HG03025 (cell line): Measurements from ENCODE around the gene TLCD1.
A peak's percentile ranks its signal among the peaks of the same experiment; 100 is the strongest.

Source experiments
- ATAC-seq: cut with Tn5 transposase; IDR thresholded peaks from one replicate; pipeline ENCODE4 v1.9.1; 2021; ENCODE audit warnings: mild to moderate bottlenecking, moderate library complexity; ENCODE audit not compliant: unreplicated experiment, low FRiP score

TLCD1 gene, protein sequence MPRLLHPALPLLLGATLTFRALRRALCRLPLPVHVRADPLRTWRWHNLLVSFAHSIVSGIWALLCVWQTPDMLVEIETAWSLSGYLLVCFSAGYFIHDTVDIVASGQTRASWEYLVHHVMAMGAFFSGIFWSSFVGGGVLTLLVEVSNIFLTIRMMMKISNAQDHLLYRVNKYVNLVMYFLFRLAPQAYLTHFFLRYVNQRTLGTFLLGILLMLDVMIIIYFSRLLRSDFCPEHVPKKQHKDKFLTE

DNA sequence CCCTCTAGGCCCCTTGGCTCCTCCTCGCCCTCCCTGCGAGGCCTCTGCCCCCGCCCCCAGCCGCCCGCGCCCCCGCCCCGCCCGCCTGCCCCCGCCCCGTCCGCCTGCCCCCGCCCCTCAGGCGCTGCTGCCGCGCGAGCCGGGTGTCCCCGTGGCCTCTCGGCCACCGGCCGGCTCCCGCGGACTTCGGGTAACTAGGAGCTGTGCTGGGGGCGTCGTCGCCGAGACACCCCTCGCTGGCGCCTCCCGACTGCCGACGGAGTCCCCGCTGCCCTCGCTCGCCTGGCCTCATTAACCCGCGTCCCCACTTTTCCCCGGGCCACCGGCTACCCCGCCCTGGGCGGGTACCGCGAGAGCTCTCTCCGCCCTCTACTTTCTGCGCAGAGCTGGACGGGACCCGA lies at the start of gene TLCD1:
Gene TLCD1 (minus strand): TSS at position 8 of the 401 bp plus-strand sequence. CDS start 136 bp downstream, outside the sequence.
- ATAC-seq = peak; percentile 5

DNA sequence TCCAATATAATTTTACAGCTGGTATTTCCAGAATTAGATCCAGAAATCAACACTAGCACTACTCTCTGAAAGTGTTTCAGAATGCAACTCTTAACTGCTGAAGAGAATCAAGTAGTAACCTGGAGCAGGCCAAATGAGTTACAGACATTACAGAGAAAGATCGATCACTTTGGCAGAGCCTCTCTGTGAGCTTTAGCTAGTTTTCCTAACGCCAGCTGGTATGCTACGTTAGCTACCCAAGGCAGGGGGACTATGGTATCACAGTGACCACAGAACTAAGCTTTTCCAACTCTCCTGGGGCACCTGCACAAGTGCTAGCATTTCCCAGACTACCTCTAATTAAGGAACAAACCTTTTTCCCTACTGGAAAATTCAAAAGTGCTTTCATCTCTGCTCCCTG lies 48.2 kb upstream of the TLCD1 start:
- no peak for ATAC-seq

DNA sequence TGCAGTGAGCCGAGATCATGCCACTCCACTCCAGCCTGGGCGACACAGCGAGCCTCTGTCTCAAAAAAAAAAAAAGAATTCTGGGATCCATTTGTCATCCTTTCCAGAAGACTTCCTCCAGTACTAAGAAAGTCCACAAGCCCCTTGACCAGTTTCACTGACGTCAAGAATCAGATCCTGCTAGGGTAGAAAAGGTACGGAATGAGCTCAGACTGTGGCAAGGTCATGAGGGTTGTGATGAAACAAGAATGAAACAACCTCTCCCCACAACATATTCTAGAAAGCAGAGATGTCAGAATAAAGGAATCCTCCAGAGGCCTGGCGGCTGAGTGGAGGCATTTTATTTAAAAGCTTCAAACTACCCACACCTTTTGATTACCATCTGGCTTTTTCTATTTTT lies 47.7 kb upstream of the TLCD1 start:
- no peak for ATAC-seq

DNA sequence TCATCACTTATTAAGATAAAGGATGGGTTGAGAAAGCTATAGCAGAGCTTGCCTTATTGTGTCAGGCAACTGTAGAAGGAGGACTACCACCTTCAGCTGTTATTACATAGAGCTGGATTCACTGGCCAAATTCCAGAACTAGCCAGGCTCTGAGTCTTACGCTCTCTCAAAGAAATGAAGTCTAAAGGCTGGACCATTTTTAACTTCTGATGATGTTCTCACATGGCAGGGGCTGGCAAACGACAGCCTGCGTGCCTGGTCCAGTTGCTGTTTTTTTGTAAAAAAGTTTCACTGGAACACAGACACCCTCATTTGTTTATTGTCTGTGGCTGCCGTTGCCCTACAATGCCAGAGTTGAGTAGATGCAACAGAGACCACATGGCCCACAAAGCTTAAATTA lies 39.0 kb upstream of the TLCD1 start:
- ATAC-seq = no peak

DNA sequence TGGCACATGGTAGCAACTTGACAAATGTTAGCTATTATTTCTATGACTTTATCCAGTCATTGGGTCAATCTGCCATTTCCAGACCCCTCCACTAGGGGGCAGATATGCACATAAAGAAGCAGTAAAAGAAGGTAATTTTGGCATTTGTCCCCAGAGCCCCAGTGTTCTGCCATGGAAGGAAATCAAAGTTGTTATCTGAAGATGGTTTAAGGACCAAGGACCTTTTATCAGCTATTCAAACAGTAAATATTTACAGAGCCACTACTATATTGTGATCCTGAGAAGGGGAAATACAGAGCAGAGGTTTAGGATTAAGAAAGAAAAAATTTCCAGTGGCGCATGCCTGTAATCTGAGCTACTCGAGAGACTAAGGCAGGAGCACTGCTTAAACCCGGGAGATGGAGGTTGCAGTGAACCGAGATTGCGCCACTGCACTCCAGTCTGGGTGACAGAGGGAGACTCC lies 37.8 kb upstream of the TLCD1 start:
- ATAC-seq = no peak

DNA sequence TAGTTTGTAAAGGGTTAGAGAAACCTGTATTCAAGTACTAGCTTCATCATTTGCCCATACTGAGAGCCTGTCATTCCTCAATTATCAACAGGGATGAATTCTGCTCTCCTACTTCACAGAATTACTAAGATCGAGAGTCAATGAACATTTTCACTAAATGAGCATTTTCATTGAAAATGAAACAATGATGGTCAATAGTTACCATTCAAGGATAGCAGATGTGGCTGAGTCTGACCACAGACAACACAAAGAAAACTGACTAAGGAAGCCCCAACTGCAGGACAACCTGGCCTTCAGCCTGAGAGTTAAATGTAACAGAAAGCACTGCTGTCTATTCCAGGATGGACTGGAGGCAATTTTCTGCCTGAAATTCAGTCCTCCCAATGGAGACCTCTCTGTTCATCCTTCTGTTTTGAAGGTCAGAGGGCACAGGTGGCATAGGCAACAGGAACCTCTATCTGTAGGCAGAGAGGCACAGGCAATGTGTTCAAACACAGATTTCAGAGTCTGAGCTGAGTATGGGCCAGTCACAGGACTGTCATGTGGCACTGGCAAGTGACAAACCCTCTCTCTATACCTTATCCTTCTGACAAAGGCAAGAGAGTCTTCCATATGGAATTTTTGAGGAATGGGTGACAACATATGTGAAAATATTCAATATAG lies 37.2 kb upstream of the TLCD1 start:
- ATAC-seq = no peak

DNA sequence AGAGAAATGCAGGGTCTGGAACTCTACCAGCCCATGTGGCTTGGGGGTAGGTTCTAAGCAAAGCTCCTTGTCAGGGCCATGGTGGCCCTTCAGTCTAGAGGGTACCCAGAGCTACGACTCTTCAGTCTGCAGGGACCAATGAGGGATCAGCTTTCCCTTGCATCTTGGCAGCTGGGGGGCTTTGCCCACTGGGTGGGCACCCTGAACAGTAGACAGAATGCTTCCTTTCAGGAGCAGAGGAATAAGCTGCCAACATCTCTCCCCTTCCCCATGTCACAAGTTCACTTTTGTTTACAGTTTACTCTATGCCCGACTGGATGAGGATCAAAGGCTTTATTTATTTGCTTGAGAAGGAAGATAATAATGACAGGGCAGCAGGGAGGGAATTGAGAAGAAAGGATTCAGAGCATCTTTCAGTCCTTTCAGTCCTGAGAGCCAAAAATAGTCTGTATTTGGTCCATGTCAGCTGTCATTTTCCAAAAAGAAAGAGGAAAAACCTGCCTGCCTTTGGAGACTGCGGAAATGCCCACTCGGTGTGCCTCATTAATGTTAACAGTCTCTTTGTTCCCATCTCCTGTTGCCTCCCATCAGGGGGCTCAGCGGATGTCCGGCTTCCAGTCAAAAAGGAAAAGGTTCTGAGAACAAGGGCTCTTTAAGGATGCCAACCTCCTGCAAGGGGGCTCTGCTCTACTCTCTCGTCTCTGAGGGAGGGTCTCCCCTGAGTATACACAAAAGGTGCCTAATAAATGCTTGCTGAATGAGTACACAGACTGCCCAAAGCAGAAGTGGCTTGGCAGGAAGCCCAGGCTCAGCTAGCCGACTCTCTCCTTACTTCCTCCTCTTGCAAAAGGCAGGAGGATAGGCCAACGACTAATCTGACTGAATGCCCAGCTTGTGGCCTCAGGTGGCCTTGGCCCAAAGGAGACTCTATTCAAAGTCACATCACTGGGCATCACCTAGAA lies 34.8 kb upstream of the TLCD1 start:
- no peak for ATAC-seq

DNA sequence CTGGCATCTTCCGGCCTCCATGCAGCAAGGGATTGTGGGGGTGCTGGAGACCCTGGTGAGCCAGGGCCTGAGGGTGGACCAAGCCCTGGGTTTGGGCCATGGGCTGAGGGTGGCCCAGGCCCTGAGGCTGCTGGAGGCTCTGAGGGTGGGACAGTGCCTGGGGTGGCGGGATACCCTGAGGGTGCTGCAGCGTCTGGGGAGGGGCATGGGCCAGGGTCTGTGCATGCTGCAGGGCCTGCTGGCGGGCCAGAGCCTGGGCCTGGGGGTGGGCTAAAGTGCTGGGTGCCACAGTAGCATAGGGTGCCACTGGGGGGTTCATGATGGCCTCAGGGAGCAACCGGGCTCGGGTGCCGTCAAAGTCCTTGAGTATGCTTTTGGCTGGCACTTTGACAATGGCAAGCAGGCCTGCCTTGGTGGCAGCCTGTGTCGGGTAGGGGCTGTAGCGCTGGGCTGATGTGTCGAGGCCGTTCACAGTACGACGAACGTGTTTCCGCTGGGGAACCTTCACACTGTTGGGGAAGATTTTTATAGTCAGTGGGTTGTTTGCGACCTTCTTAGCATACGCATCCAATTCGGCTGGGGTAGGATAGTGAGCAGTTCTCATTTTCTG lies 33.3 kb upstream of the TLCD1 start:
- no peak for ATAC-seq

DNA sequence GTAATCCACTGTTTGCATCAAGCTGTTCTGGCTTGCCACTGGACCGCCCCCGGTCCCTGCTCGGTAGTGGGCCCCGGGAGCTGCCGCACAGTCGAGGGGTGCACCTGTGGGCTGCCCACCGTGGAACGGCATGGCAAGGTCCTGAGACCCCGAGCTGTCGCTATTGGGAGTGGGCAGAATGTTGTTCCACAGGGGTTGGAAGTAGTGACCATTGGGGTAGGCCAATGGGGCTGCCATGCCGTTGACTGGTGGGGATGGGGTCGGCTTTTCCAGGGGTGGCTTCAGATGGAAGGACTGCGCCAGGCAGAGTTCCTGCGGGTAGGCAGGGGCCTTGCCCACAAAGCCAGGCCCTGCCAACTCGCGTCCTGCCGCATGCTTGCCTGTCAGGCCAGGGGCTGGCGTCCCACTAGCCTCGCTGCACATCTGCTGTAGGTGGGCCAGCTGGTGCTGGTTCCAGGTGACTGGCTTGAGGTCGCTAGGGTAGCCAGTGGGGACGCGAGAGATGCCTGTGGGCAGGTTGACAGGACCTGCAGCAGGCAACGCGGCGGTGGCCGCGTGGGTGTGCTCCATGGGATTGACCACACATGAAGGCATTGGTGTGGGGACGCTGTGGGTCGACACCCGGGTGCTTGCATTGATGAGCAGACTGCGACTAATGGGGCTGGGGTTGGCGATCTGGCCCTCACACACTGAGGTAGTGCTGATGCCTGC lies 32.5 kb upstream of the TLCD1 start:
- ATAC-seq = no peak

DNA sequence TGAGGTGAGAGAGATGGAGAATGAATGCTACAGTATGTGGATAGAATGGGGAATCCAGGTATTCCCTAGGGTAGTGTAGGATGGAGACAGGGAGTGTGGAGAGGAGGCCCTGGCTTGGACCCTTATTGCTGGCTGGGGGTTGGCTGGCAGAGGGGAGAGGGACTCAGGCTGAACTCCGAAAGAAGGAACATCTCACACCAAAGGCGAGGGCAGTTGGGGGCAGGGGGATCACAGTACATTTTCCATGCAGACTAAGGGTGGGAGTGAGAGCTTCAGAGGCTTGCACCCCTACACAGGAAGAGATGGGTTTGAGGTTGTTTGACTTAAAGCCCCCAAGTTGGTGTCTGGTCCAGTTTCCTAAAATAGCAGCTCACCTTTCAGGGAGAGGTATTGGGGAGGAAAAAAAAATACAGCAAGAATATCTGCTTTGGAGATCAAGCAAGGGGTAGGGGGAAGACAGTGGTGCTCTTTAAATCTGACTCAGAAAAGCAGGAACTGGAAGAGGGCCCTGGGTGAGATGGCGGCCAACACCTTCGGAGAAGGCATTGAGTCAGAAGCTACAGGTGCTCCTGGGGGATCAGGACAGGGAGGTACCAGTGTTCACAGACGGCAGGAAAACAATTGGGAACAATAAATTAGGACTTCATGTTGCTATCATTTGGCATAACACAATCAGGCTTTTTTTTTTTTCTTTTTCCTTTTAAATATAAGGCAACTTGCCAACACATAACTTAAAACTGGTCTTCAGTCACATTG lies 30.2 kb upstream of the TLCD1 start:
- ATAC-seq = no peak

DNA sequence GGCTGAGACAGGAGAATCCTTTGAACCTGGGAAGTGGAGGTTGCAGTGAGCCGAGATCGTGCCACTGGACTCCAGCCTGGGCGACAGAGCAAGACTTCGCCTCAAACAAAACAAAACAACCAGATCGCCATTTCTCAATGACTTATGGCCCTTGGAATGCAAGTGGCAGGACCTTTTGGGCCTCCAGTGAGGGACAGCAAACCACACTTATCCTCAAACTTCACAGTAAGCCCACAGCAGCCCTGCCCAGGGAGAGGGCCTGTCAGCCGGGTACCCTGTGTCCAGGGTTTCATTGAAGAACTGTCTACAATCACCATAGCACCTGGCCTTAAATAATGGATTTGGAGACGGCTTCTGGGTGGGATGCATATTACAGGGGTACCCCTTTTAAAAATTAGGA lies 29.5 kb upstream of the TLCD1 start:
- ATAC-seq = no peak

DNA sequence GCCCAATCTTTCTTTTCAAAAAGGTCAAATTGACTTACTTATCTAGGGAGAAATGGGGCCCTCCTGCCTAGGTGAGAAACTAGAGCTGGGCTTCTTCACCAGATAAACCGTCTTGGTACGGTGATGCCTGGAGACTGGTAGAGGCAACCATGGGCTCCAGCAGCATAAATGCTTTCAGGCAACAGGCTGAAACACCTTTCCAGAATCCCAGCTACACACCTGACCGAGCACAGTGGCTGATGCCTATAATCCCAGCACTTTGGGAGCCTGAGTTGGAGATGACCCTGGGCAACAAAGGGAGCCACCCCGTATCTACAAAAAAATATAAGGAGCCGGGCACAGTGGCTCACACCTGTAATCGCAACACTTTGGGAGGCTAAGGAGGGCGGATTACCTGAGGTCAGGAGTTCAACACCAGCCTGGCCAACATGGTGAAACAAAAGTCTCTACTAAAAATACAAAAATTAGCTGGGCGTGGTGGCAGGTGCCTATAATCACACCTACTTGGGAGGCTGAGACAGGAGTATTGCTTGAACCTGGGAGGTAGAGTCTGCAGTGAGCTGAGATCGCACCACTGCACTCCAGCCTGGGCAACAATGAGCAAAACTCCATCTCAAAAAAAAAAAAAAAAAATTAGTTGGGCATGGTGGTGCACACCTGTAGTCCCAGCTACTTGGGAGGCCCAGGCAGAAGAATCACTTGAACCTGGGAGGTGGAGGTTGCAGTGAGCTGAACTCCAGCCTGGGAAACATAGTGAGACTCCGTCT lies 25.8 kb upstream of the TLCD1 start:
- ATAC-seq = no peak

DNA sequence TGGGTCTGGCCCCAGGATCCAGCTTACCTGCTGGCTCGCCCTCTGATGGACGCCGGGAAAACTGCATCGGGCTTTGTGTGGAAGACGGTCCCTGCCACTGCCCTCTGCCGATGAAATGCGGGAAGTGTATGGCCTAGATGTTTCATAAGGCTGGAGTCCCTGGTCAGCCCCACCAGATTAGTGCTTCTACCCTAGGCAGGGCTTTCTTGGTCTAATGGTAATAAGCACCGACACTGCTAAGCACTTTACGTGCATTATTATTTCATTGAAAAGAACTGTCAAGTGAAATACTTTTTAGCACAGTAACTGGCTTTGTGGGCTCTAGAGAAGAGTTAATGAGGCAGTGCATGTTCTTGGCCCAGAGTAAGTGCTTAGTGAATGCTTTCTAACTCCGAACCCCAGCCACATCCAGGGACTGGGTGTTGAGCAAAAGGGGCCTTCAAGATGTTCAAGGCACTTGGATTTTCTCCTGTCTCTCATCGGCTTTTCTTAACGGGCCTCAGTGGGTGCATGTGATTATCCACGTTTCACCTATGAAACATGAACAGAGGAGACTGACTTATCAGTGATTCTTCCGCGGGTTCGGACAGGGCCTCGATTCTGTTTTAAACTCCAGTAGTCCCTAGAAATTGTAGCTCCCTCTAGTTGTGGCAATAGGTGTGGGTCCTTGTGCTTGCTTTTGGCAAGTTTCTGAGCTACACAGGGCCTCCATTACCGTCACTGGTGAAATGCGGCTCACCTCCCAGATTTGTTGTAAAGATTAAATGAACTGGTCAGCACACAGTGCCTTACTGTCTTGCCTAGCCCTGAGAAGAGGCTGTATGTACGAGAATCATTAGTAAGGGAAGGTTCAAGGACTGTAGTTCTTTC lies 24.4 kb upstream of the TLCD1 start:
- no peak for ATAC-seq

DNA sequence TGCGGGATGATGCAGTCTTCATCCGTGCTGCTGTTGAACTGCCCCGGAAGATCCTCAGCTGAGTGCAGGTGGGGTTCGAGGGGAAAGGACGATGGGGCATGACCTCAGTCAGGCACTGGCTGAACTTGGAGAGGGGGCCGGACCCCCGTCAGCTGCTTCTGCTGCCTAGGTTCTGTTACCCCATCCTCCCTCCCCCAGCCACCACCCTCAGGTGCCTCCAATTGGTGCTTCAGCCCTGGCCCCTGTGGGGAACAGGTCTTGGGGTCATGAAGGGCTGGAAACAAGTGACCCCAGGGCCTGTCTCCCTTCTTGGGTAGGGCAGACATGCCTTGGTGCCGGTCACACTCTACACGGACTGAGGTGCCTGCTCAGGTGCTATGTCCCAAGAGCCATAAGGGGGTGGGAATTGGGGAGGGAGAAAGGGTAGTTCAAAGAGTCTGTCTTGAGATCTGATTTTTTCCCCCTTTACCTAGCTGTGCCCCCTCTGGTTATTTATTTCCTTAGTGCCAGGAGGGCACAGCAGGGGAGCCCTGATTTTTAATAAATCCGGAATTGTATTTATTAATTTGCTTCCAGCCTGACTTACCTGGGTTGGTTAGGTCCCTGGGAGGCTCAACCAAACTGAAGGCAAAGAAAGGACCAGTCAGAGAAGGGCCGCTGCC lies 23.6 kb upstream of the TLCD1 start:
- ATAC-seq = no peak

DNA sequence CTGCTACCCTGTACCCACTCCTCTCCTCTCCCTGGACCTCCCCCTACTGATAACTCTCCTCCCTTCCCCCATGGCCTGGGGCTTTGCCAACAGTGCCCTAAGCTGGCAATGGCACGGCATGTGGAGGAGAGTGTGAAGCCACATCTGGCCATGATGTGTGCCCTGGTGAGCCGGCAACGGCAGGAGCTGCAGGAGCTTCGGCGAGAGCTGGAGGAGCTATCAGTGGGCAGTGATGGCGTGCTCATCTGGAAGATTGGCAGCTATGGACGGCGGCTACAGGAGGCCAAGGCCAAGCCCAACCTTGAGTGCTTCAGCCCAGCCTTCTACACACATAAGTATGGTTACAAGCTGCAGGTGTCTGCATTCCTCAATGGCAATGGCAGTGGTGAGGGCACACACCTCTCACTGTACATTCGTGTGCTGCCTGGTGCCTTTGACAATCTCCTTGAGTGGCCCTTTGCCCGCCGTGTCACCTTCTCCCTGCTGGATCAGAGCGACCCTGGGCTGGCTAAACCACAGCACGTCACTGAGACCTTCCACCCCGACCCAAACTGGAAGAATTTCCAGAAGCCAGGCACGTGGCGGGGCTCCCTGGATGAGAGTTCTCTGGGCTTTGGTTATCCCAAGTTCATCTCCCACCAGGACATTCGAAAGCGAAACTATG lies 23.0 kb upstream of the TLCD1 start:
- ATAC-seq = no peak

DNA sequence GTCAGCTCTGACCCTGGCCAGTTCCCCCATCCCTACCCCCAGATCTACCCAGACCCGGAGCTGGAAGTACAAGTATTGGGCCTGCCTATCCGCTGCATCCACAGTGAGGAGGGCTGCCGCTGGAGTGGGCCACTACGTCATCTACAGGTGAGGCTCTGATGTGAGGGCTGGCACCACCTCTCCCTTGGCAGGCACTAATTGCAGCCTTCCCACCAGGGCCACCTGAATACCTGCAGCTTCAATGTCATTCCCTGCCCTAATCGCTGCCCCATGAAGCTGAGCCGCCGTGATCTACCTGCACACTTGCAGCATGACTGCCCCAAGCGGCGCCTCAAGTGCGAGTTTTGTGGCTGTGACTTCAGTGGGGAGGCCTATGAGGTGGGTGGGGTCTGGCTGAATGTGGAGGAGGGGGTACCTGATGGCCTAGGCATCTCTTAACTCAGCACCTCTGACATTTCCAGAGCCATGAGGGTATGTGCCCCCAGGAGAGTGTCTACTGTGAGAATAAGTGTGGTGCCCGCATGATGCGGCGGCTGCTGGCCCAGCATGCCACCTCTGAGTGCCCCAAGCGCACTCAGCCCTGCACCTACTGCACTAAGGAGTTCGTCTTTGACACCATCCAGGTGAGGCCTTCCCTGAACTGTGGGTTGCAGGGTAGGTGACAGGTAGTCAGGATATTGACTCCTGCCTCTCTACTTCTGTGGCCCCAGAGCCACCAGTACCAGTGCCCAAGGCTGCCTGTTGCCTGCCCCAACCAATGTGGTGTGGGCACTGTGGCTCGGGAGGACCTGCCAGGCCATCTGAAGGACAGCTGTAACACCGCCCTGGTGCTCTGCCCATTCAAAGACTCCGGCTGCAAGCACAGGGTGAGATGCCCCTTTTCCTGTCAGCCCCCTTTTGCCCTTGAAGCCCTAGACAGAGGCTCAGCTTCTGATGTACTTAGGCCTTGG lies 22.0 kb upstream of the TLCD1 start:
- ATAC-seq = no peak
